GM23338 (cell line): ENCODE results near the gene TCF7L1. TPM values are rescaled to one million over a fixed set of nuclear protein-coding genes. Genes with fewer than 3 reads are reported as not detected.

Experiments used
- ATAC-seq: fragments of 200-7000 bp; cut with Tn5 transposase; 3 replicates; pipeline ENCODE4 v1.9.1; 2020
- DNase-seq: peaks from one replicate; pipeline ENCODE4 v3.0.0-alpha.2; 2015; ENCODE audit warnings: low spot score
- H2AFZ ChIP-seq: fragments of 200-600 bp; sonication (generic); 2 replicates; pipeline ENCODE4 v1.8.0; 2016; ENCODE audit warnings: antibody characterized with exemption, mild to moderate bottlenecking, moderate library complexity
- H3F3A ChIP-seq: fragments of 200-600 bp; sonication (generic); replicated peaks from 2 replicates; pipeline ENCODE4 v1.8.0; 2017; ENCODE audit warnings: antibody characterized with exemption, mixed run types, low read depth
- H3K27ac ChIP-seq: fragments of 200-600 bp; sonication (generic); 2 replicates; pipeline ENCODE4 v1.6.1; 2016; ENCODE audit warnings: low read depth
- H3K27me3 ChIP-seq: fragments of 200-600 bp; sonication (generic); 2 replicates; pipeline ENCODE4 v1.8.0; 2016; ENCODE audit warnings: mild to moderate bottlenecking, mixed run types, moderate library complexity; ENCODE audit not compliant: insufficient read depth
- H3K36me3 ChIP-seq: fragments of 200-600 bp; sonication (generic); 2 replicates; pipeline ENCODE4 v1.8.0; 2016; ENCODE audit warnings: mild to moderate bottlenecking; ENCODE audit not compliant: insufficient read depth
- H3K4me1 ChIP-seq: fragments of 200-600 bp; sonication (generic); 2 replicates; pipeline ENCODE4 v1.8.0; 2016; ENCODE audit warnings: mild to moderate bottlenecking, moderate library complexity; ENCODE audit not compliant: insufficient read depth
- H3K4me2 ChIP-seq: fragments of 200-600 bp; sonication (generic); 2 replicates; pipeline ENCODE4 v1.7.1; 2017; ENCODE audit warnings: mixed run types
- H3K4me3 ChIP-seq: fragments of 200-600 bp; sonication (generic); 2 replicates; pipeline ENCODE4 v1.6.1; 2016; ENCODE audit warnings: mixed run types
- H3K79me2 ChIP-seq: fragments of 200-600 bp; sonication (generic); replicated peaks from 2 replicates; pipeline ENCODE4 v1.8.0; 2017; ENCODE audit warnings: mild to moderate bottlenecking; ENCODE audit not compliant: insufficient read depth
- H3K9me2 ChIP-seq: fragments of 200-600 bp; sonication (generic); 2 replicates; pipeline ENCODE4 v1.8.0; 2017; ENCODE audit not compliant: insufficient read depth
- H4K20me1 ChIP-seq: fragments of 200-600 bp; sonication (generic); replicated peaks from 2 replicates; pipeline ENCODE4 v1.8.0; 2017; ENCODE audit warnings: mild to moderate bottlenecking; ENCODE audit not compliant: insufficient read depth
- H3K27ac Mint-ChIP-seq: 2 replicates; pipeline ENCODE4 v1.8.0; 2020; ENCODE audit warnings: inconsistent platforms, mild to moderate bottlenecking, moderate library complexity, mixed read lengths
- H3K27me3 Mint-ChIP-seq: 3 replicates; pipeline ENCODE4 v1.8.0; 2022; ENCODE audit warnings: low read depth, mild to moderate bottlenecking, moderate library complexity, mixed read lengths, inconsistent platforms; ENCODE audit not compliant: insufficient read depth, poor library complexity
- H3K36me3 Mint-ChIP-seq: 3 replicates; pipeline ENCODE4 v1.8.0; 2021; ENCODE audit warnings: low read depth, mild to moderate bottlenecking, inconsistent platforms, moderate library complexity, mixed read lengths
- H3K4me1 Mint-ChIP-seq: 3 replicates; pipeline ENCODE4 v1.8.0; 2020; ENCODE audit warnings: mild to moderate bottlenecking, inconsistent platforms, mixed read lengths
- H3K4me3 Mint-ChIP-seq: 3 replicates; pipeline ENCODE4 v1.8.0; 2021; ENCODE audit warnings: moderate library complexity, mild to moderate bottlenecking, inconsistent platforms, mixed read lengths
- H3K9me3 Mint-ChIP-seq: 3 replicates; pipeline ENCODE4 v1.8.0; 2020; ENCODE audit warnings: moderate library complexity, mild to moderate bottlenecking, inconsistent platforms, mixed read lengths
- CREB1 ChIP-seq: fragments of 250-450 bp; sonication (Bioruptor Pico); IDR thresholded peaks from 2 replicates; pipeline ENCODE4 v1.5.0; 2020; ENCODE audit warnings: low read depth, mild to moderate bottlenecking, moderate library complexity
- EZH2 ChIP-seq: fragments of 200-600 bp; sonication (generic); IDR thresholded peaks from one replicate; pipeline ENCODE4 v1.8.0; 2017; ENCODE audit warnings: antibody characterized with exemption, mild to moderate bottlenecking, low read depth; ENCODE audit not compliant: unreplicated experiment
- EZH2phosphoT487 ChIP-seq: fragments of 200-600 bp; sonication (generic); IDR thresholded peaks from one replicate; pipeline ENCODE4 v1.8.1; 2018; ENCODE audit warnings: antibody characterized with exemption; ENCODE audit not compliant: unreplicated experiment
- NANOG ChIP-seq: IDR thresholded peaks from 2 replicates; pipeline ENCODE4 v1.6.1; 2016; ENCODE audit warnings: antibody characterized with exemption, borderline replicate concordance
- POLR2AphosphoS5 ChIP-seq: IDR thresholded peaks from 2 replicates; pipeline ENCODE4 v1.6.1; 2016; ENCODE audit warnings: antibody characterized with exemption, low read depth
- STAT1 ChIP-seq: IDR thresholded peaks from one replicate; pipeline ENCODE4 v1.6.1; 2016; ENCODE audit warnings: antibody characterized with exemption; ENCODE audit not compliant: unreplicated experiment
- ZNF331 ChIP-seq: fragments of 250-450 bp; sonication (Bioruptor Pico); IDR thresholded peaks from 2 replicates; pipeline ENCODE4 v1.5.0; 2020; ENCODE audit warnings: low read depth, mild to moderate bottlenecking, moderate library complexity
- polyA plus RNA-seq: library from polyadenylated mRNA; unstranded; fragments of >200 nt; fragmentation: Nextera tagmentation; extraction: Ambion mirVana; gene quantifications from 2 replicates; pipeline ENCODE4 v1.2.1, GENCODE V29; 2016
- total RNA-seq: library from RNA; depleted of rRNA; stranded (reverse); fragments of >200 nt; shearing (Covaris generic); gene quantifications from 2 replicates; pipeline ENCODE4 v1.2.3, GENCODE V29; 2014
- TF ChIP-seq, protein P1 (sequence below): IDR thresholded peaks from one replicate; pipeline ENCODE4 v1.6.1; 2018; ENCODE audit warnings: antibody characterized with exemption; ENCODE audit not compliant: unreplicated experiment
- TF ChIP-seq, protein P2 (sequence below): IDR thresholded peaks from 2 replicates; pipeline ENCODE4 v1.6.1; 2016; ENCODE audit warnings: antibody characterized with exemption
- TF ChIP-seq, protein P3 (sequence below): fragments of 250-450 bp; sonication (Bioruptor Pico); IDR thresholded peaks from 2 replicates; pipeline ENCODE4 v1.5.0; 2020; ENCODE audit warnings: mild to moderate bottlenecking, moderate library complexity

TCF7L1 gene
- total and polyA plus RNA-seq, 2 experiments from 2014 or later = 47.3 to 101 TPM

GRCh38 chr2:85263591-85263990 is 130.4 kb downstream of the TCF7L1 start:
- H3K4me2 ChIP-seq = peak overlapping the region; percentile 0; the same call in 1 of the 2 replicates
- Mint-ChIP-seq H3K4me1 (peaks cover 72% of the 10 kb centered on the region), H3K9me3 (no peaks in the 10 kb centered on the region; the same call in 2 of the 3 replicates), H3K27me3 (peaks cover 32% of the 10 kb centered on the region), H3K36me3 (peaks cover 38% of the 10 kb centered on the region), H3K27ac (no peak overlapping the region; the same call in 1 of the 2 replicates), H3K4me3 (peak overlapping the region; percentile 10; the same call in 1 of the 3 replicates)
- H3F3A ChIP-seq = peaks cover 11% of the 10 kb centered on the region
- DNase-seq (no peak), ATAC-seq (no peak)
- no peaks in the 10 kb centered on the region for H3K9me2 ChIP-seq
- H3K79me2 ChIP-seq = peaks cover 83% of the 10 kb centered on the region
- peaks cover 63% of the 10 kb centered on the region for H3K4me1 ChIP-seq
- H4K20me1 ChIP-seq = peaks cover 26% of the 10 kb centered on the region; the same call in 1 of the 2 replicates
- no peaks in the 10 kb centered on the region for H3K27me3 ChIP-seq
- H3K36me3 ChIP-seq = 0 out of 2 replicates have a peak, but pooled peaks cover 3% of the 10 kb centered on the region
- H3K4me3 ChIP-seq = no peak overlapping the region
- TF ChIP-seq, protein P1, sequence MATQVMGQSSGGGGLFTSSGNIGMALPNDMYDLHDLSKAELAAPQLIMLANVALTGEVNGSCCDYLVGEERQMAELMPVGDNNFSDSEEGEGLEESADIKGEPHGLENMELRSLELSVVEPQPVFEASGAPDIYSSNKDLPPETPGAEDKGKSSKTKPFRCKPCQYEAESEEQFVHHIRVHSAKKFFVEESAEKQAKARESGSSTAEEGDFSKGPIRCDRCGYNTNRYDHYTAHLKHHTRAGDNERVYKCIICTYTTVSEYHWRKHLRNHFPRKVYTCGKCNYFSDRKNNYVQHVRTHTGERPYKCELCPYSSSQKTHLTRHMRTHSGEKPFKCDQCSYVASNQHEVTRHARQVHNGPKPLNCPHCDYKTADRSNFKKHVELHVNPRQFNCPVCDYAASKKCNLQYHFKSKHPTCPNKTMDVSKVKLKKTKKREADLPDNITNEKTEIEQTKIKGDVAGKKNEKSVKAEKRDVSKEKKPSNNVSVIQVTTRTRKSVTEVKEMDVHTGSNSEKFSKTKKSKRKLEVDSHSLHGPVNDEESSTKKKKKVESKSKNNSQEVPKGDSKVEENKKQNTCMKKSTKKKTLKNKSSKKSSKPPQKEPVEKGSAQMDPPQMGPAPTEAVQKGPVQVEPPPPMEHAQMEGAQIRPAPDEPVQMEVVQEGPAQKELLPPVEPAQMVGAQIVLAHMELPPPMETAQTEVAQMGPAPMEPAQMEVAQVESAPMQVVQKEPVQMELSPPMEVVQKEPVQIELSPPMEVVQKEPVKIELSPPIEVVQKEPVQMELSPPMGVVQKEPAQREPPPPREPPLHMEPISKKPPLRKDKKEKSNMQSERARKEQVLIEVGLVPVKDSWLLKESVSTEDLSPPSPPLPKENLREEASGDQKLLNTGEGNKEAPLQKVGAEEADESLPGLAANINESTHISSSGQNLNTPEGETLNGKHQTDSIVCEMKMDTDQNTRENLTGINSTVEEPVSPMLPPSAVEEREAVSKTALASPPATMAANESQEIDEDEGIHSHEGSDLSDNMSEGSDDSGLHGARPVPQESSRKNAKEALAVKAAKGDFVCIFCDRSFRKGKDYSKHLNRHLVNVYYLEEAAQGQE = no peak
- TF ChIP-seq NANOG (no peak), EZH2phosphoT487 (no peak), POLR2AphosphoS5 (no peak), EZH2 (no peak), STAT1 (no peak), ZNF331 (CRISPR knock-in tag) (no peak), CREB1 (CRISPR knock-in tag) (no peak)
- TF ChIP-seq, protein P2, sequence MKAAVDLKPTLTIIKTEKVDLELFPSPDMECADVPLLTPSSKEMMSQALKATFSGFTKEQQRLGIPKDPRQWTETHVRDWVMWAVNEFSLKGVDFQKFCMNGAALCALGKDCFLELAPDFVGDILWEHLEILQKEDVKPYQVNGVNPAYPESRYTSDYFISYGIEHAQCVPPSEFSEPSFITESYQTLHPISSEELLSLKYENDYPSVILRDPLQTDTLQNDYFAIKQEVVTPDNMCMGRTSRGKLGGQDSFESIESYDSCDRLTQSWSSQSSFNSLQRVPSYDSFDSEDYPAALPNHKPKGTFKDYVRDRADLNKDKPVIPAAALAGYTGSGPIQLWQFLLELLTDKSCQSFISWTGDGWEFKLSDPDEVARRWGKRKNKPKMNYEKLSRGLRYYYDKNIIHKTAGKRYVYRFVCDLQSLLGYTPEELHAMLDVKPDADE = no peak
- TF ChIP-seq, protein P3, sequence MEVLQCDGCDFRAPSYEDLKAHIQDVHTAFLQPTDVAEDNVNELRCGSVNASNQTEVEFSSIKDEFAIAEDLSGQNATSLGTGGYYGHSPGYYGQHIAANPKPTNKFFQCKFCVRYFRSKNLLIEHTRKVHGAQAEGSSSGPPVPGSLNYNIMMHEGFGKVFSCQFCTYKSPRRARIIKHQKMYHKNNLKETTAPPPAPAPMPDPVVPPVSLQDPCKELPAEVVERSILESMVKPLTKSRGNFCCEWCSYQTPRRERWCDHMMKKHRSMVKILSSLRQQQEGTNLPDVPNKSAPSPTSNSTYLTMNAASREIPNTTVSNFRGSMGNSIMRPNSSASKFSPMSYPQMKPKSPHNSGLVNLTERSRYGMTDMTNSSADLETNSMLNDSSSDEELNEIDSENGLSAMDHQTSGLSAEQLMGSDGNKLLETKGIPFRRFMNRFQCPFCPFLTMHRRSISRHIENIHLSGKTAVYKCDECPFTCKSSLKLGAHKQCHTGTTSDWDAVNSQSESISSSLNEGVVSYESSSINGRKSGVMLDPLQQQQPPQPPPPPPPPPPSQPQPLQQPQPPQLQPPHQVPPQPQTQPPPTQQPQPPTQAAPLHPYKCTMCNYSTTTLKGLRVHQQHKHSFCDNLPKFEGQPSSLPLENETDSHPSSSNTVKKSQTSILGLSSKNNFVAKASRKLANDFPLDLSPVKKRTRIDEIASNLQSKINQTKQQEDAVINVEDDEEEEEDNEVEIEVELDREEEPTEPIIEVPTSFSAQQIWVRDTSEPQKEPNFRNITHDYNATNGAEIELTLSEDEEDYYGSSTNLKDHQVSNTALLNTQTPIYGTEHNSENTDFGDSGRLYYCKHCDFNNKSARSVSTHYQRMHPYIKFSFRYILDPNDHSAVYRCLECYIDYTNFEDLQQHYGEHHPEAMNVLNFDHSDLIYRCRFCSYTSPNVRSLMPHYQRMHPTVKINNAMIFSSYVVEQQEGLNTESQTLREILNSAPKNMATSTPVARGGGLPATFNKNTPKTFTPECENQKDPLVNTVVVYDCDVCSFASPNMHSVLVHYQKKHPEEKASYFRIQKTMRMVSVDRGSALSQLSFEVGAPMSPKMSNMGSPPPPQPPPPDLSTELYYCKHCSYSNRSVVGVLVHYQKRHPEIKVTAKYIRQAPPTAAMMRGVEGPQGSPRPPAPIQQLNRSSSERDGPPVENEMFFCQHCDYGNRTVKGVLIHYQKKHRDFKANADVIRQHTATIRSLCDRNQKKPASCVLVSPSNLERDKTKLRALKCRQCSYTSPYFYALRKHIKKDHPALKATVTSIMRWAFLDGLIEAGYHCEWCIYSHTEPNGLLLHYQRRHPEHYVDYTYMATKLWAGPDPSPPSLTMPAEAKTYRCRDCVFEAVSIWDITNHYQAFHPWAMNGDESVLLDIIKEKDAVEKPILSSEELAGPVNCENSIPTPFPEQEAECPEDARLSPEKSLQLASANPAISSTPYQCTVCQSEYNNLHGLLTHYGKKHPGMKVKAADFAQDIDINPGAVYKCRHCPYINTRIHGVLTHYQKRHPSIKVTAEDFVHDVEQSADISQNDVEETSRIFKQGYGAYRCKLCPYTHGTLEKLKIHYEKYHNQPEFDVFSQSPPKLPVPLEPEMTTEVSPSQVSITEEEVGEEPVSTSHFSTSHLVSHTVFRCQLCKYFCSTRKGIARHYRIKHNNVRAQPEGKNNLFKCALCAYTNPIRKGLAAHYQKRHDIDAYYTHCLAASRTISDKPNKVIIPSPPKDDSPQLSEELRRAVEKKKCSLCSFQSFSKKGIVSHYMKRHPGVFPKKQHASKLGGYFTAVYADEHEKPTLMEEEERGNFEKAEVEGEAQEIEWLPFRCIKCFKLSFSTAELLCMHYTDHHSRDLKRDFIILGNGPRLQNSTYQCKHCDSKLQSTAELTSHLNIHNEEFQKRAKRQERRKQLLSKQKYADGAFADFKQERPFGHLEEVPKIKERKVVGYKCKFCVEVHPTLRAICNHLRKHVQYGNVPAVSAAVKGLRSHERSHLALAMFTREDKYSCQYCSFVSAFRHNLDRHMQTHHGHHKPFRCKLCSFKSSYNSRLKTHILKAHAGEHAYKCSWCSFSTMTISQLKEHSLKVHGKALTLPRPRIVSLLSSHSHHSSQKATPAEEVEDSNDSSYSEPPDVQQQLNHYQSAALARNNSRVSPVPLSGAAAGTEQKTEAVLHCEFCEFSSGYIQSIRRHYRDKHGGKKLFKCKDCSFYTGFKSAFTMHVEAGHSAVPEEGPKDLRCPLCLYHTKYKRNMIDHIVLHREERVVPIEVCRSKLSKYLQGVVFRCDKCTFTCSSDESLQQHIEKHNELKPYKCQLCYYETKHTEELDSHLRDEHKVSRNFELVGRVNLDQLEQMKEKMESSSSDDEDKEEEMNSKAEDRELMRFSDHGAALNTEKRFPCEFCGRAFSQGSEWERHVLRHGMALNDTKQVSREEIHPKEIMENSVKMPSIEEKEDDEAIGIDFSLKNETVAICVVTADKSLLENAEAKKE = no peak
- no peak overlapping the region for H2AFZ ChIP-seq
- no peak overlapping the region for H3K27ac ChIP-seq
